SU-DHL-6 (cell line): Measurements from ENCODE around the gene CNTROB.

Experiments used
- H2AFZ ChIP-seq: fragments of 200-600 bp; sonication (generic); 2 replicates; pipeline ENCODE4 v1.6.1; 2014; ENCODE audit warnings: low read depth, mild to moderate bottlenecking, moderate library complexity, mixed read lengths, antibody characterized with exemption, low read length; ENCODE audit not compliant: severe bottlenecking
- H3F3A ChIP-seq: fragments of 200-600 bp; shearing (Covaris generic); 2 replicates; pipeline ENCODE4 v1.6.0; 2016; ENCODE audit warnings: antibody characterized with exemption, mild to moderate bottlenecking; ENCODE audit not compliant: insufficient read depth
- H3K27ac ChIP-seq: fragments of 200-600 bp; sonication (generic); 2 replicates; pipeline ENCODE4 v1.5.1; 2016; ENCODE audit warnings: low read depth, mild to moderate bottlenecking, low read length, moderate library complexity, mixed read lengths
- H3K27me3 ChIP-seq: fragments of 200-600 bp; sonication (generic), shearing (Covaris generic); 2 replicates; pipeline ENCODE4 v1.6.0; 2014; ENCODE audit warnings: mild to moderate bottlenecking, low read length
- H3K36me3 ChIP-seq: fragments of 200-600 bp; sonication (generic); 2 replicates; pipeline ENCODE4 v1.6.1; 2014; ENCODE audit warnings: mild to moderate bottlenecking, low read length, mixed read lengths
- H3K4me2 ChIP-seq: fragments of 300-600, 200-600 bp; shearing (Covaris generic), sonication (generic); 2 replicates; pipeline ENCODE4 v1.6.0; 2014; ENCODE audit warnings: low read length, low read depth, mild to moderate bottlenecking; ENCODE audit not compliant: poor library complexity, severe bottlenecking
- H3K4me3 ChIP-seq: fragments of 200-600 bp; sonication (generic); 2 replicates; pipeline ENCODE4 v1.5.1; 2014; ENCODE audit warnings: antibody characterized with exemption, low read length, mild to moderate bottlenecking, mixed read lengths; ENCODE audit not compliant: insufficient read depth, poor library complexity, severe bottlenecking
- H3K79me2 ChIP-seq: fragments of 200-600 bp; sonication (generic); 2 replicates; pipeline ENCODE4 v1.6.1; 2014; ENCODE audit warnings: mild to moderate bottlenecking, low read length, moderate library complexity; ENCODE audit not compliant: insufficient read depth
- H3K9ac ChIP-seq: fragments of 200-600 bp; sonication (generic); 2 replicates; pipeline ENCODE4 v1.7.0; 2014; ENCODE audit warnings: mild to moderate bottlenecking, low read length
- H3K9me2 ChIP-seq: fragments of 200-600 bp; sonication (generic); replicated peaks from 2 replicates; pipeline ENCODE4 v1.6.1; 2014; ENCODE audit warnings: low read length; ENCODE audit not compliant: insufficient read depth
- H3K9me3 ChIP-seq: fragments of 200-600 bp; sonication (generic); 2 replicates; pipeline ENCODE4 v1.6.1; 2014; ENCODE audit warnings: low read length, mixed read lengths; ENCODE audit not compliant: insufficient read depth
- H4K20me1 ChIP-seq: fragments of 200-600 bp; sonication (generic); 2 replicates; pipeline ENCODE4 v1.6.1; 2014; ENCODE audit warnings: low read depth, mild to moderate bottlenecking, antibody characterized with exemption, low read length, moderate library complexity, mixed read lengths
- EZH2phosphoT487 ChIP-seq: fragments of 200-600 bp; sonication (generic), shearing (Covaris generic); conservative IDR thresholded peaks from 2 replicates; pipeline ENCODE4 v1.6.1; 2018; ENCODE audit warnings: mild to moderate bottlenecking, antibody characterized with exemption, low read length, moderate library complexity, mixed read lengths
- TF ChIP-seq, protein P1 (sequence below): fragments of 200-600 bp; sonication (generic); IDR thresholded peaks from one replicate; pipeline ENCODE4 v1.5.1; 2017; ENCODE audit warnings: antibody characterized with exemption, mild to moderate bottlenecking, low read length, moderate library complexity; ENCODE audit not compliant: insufficient read depth, poor library complexity, severe bottlenecking

Gene CNTROB

DNA sequence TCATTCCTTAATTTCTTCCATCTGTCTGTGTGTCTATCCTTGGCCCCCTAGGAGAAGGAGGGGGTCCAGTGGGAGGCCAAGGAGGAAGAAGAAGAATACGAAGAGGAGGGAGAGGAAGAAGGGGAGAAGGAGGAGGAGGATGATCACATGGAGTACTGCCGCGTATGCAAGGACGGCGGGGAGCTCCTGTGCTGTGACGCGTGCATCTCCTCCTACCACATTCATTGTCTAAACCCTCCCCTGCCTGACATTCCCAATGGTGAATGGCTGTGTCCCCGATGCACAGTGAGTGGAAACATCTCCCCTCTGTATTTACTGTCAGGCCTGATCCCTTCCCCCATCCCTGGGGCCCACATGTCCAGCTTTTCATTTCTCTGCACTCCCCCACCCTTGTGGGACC lies 37.1 kb upstream of the CNTROB start:
- H3K9ac ChIP-seq: no peak overlapping the region
- TF ChIP-seq, protein P1, sequence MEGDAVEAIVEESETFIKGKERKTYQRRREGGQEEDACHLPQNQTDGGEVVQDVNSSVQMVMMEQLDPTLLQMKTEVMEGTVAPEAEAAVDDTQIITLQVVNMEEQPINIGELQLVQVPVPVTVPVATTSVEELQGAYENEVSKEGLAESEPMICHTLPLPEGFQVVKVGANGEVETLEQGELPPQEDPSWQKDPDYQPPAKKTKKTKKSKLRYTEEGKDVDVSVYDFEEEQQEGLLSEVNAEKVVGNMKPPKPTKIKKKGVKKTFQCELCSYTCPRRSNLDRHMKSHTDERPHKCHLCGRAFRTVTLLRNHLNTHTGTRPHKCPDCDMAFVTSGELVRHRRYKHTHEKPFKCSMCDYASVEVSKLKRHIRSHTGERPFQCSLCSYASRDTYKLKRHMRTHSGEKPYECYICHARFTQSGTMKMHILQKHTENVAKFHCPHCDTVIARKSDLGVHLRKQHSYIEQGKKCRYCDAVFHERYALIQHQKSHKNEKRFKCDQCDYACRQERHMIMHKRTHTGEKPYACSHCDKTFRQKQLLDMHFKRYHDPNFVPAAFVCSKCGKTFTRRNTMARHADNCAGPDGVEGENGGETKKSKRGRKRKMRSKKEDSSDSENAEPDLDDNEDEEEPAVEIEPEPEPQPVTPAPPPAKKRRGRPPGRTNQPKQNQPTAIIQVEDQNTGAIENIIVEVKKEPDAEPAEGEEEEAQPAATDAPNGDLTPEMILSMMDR: no peak
- TF ChIP-seq EZH2phosphoT487: no peak
- H4K20me1 ChIP-seq: no peaks in the 10 kb centered on the region
- no peaks in the 10 kb centered on the region for H3K9me2 ChIP-seq
- no peaks in the 10 kb centered on the region for H3F3A ChIP-seq
- H3K79me2 ChIP-seq: no peaks in the 10 kb centered on the region
- H3K9me3 ChIP-seq: no peaks in the 10 kb centered on the region
- H3K27ac ChIP-seq: no peak overlapping the region
- peaks cover 16% of the 10 kb centered on the region; the same call in 1 of the 2 replicates for H3K36me3 ChIP-seq
- no peak overlapping the region for H3K4me2 ChIP-seq
- H2AFZ ChIP-seq: no peak overlapping the region
- no peak overlapping the region for H3K4me3 ChIP-seq
- no peaks in the 10 kb centered on the region for H3K27me3 ChIP-seq

DNA sequence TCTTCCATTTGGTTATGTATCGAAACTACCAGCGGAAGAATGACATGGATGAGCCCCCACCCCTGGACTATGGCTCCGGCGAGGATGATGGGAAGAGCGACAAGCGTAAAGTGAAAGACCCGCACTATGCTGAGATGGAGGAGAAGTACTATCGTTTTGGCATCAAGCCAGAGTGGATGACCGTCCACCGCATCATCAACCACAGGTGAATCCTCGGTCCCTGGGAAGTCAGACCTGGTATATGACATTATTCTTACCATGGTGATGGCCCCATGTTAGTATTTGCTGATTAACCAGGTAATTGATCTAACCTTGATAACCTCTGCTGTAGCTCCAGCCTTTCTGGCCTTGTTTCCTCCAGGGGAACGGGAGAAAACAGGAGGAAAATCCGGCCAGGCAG lies 34.9 kb upstream of the CNTROB start:
- Histone ChIP-seq H3K36me3 (peaks cover 16% of the 10 kb centered on the region; the same call in 1 of the 2 replicates), H3K4me2 (no peak overlapping the region), H3K9ac (no peak overlapping the region)

GRCh38 chr17:7897773-7898172 lies 34.2 kb upstream of the CNTROB start:
- H3K4me2 ChIP-seq: no peak overlapping the region
- H3K36me3 ChIP-seq: peaks cover 16% of the 10 kb centered on the region; the same call in 1 of the 2 replicates
- no peak overlapping the region for H3K9ac ChIP-seq

More for the DNA sequence above, 34.9 kb upstream of the CNTROB start:
- Histone ChIP-seq H3F3A (no peaks in the 10 kb centered on the region), H3K27me3 (no peaks in the 10 kb centered on the region), H3K9me3 (no peaks in the 10 kb centered on the region), H3K79me2 (no peaks in the 10 kb centered on the region), H3K9me2 (no peaks in the 10 kb centered on the region), H2AFZ (no peak overlapping the region), H3K27ac (no peak overlapping the region), H3K4me3 (no peak overlapping the region), H4K20me1 (no peaks in the 10 kb centered on the region)
- TF ChIP-seq, protein P1: no peak
- TF ChIP-seq EZH2phosphoT487: no peak

More at GRCh38 chr17:7897773-7898172, 34.2 kb upstream of the CNTROB start:
- no peak overlapping the region for H3K27ac ChIP-seq
- H4K20me1 ChIP-seq: no peaks in the 10 kb centered on the region
- H3K9me2 ChIP-seq: no peaks in the 10 kb centered on the region
- no peak for TF ChIP-seq EZH2phosphoT487
- TF ChIP-seq, protein P1: no peak
- no peak overlapping the region for H2AFZ ChIP-seq
- H3K4me3 ChIP-seq: no peak overlapping the region
- H3K9me3 ChIP-seq: no peaks in the 10 kb centered on the region
- H3K27me3 ChIP-seq: no peaks in the 10 kb centered on the region
- H3F3A ChIP-seq: no peaks in the 10 kb centered on the region
- no peaks in the 10 kb centered on the region for H3K79me2 ChIP-seq
